OCI-LY7 (cell line): Measurements from ENCODE around the gene ADGRG3. TPM values are rescaled to one million over a fixed set of nuclear protein-coding genes. Genes with fewer than 3 reads are reported as not detected.
"Not testable (repeated sequence)": the region's sequence is repeated elsewhere in the genome, so short reads cannot be mapped to it uniquely, and the experiment has no call there.

Experiments
- BruUV-seq: library from RNA; stranded (reverse); fragments of 400-500 nt; replicated peaks from 2 replicates; lab custom pipeline; 2021; lab: Mats Ljungman, UMichigan
- CTCF ChIA-PET: fragments of 300-600 bp; sonication (Branson Sonifier 250); formaldehyde crosslinking; loops from one replicate; lab custom pipeline; 2022; ENCODE audit warnings: antibody characterized with exemption; ENCODE audit not compliant: unreplicated experiment; lab: Charles Lee
- POLR2A ChIA-PET: fragments of 300-600 bp; sonication (Branson Sonifier 250); formaldehyde crosslinking; loops from one replicate; lab custom pipeline; 2022; ENCODE audit warnings: antibody characterized with exemption; lab: Charles Lee
- DNase-seq: peaks from one replicate; pipeline ENCODE4 v3.0.0-alpha.2; 2015; ENCODE audit warnings: low spot score
- H2AFZ ChIP-seq: fragments of 200-600 bp; sonication (generic), shearing (Covaris generic); 2 replicates; pipeline ENCODE4 v1.6.1; 2014; ENCODE audit warnings: mild to moderate bottlenecking, antibody characterized with exemption, low read length, moderate library complexity
- H3K27ac ChIP-seq: fragments of 200-600 bp; sonication (generic); 2 replicates; pipeline ENCODE4 v1.5.1; 2014; ENCODE audit warnings: mixed run types, low read depth, mild to moderate bottlenecking, moderate library complexity, low read length, inconsistent platforms; ENCODE audit not compliant: poor library complexity, severe bottlenecking
- H3K36me3 ChIP-seq: fragments of 200-600 bp; sonication (generic); 2 replicates; pipeline ENCODE4 v1.6.1; 2014; ENCODE audit warnings: mild to moderate bottlenecking, antibody characterized with exemption, low read length, moderate library complexity, mixed read lengths; ENCODE audit not compliant: insufficient read depth
- H3K4me1 ChIP-seq: fragments of 200-600 bp; sonication (generic); 2 replicates; pipeline ENCODE4 v1.5.1; 2014; ENCODE audit warnings: mild to moderate bottlenecking, low read length; ENCODE audit not compliant: insufficient read depth, poor library complexity, severe bottlenecking
- H3K4me2 ChIP-seq: fragments of 200-600 bp; sonication (generic); 2 replicates; pipeline ENCODE4 v1.6.1; 2014; ENCODE audit warnings: mild to moderate bottlenecking, low read length
- H3K4me3 ChIP-seq: fragments of 200-600 bp; sonication (generic); 2 replicates; pipeline ENCODE4 v1.5.1; 2014; ENCODE audit warnings: mild to moderate bottlenecking, low read depth, low read length; ENCODE audit not compliant: poor library complexity, severe bottlenecking
- H3K79me2 ChIP-seq: fragments of 200-600 bp; sonication (generic); 2 replicates; pipeline ENCODE4 v1.6.1; 2016; ENCODE audit warnings: low read depth, mild to moderate bottlenecking, low read length, moderate library complexity, mixed read lengths; ENCODE audit not compliant: insufficient read depth
- H3K9me2 ChIP-seq: fragments of 200-600 bp; sonication (generic); 2 replicates; pipeline ENCODE4 v1.6.1; 2016; ENCODE audit warnings: mild to moderate bottlenecking, low read length, mixed read lengths; ENCODE audit not compliant: insufficient read depth
- H3K9me3 ChIP-seq: fragments of 200-600 bp; sonication (generic); 2 replicates; pipeline ENCODE4 v1.6.1; 2014; ENCODE audit warnings: mild to moderate bottlenecking, mixed run types, low read length, mixed read lengths
- H4K20me1 ChIP-seq: fragments of 200-600 bp; sonication (generic); 2 replicates; pipeline ENCODE4 v1.6.1; 2014; ENCODE audit warnings: mild to moderate bottlenecking, antibody characterized with exemption, low read length, moderate library complexity, mixed read lengths; ENCODE audit not compliant: insufficient read depth
- EZH2phosphoT487 ChIP-seq: fragments of 200-600 bp; sonication (generic); IDR thresholded peaks from 2 replicates; pipeline ENCODE4 v1.6.1; 2018; ENCODE audit warnings: low read depth, borderline replicate concordance, mild to moderate bottlenecking, mixed run types, antibody characterized with exemption, low read length, moderate library complexity, mixed read lengths
- intact Hi-C: fragments of 100-400 bp; cut with micrococcal nuclease; formaldehyde crosslinking; loops from one replicate; pipeline ENCODE4 v1.10.0; 2022; ENCODE audit not compliant: unreplicated experiment
- total RNA-seq, 2 experiments: library from RNA; depleted of rRNA in 1 of 2; stranded (reverse); fragments of >200 nt in 1 of 2; shearing (Covaris generic) in 1 of 2; gene quantifications; 2 replicates each; pipeline ENCODE4 v1.2.3, GENCODE V29; 2014 to 2022
- TF ChIP-seq, protein P1 (sequence below): fragments of 200-600 bp; sonication (generic); conservative IDR thresholded peaks from 2 replicates; pipeline ENCODE4 v1.5.1; 2014; ENCODE audit warnings: mild to moderate bottlenecking, antibody characterized with exemption, low read length, moderate library complexity, mixed read lengths

The ADGRG3 gene
- total RNA-seq, 2 experiments from 2014 or later: not detected

DNA sequence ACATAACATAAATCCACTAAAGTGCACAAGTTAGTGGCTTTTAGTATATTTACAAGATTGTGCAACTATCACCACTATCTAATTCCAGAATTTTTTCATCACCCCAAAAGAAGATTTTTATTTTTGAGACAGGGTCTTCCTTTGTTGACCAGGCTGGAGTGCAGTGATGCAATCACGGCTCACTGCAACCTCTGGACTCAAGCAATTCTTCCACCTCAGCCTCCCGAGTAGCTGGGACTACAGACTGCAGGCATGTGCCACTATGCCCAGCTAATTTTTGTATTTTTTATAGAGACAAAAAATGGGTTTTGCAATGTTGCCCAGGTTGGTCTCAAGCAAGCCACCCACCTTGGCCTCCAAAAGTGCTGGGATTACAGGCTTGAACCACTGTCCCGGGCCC is 41.6 kb downstream of the ADGRG3 start:
- Histone ChIP-seq H3K4me3 (no peak overlapping the region), H4K20me1 (no peaks in the 10 kb centered on the region), H3K79me2 (no peaks in the 10 kb centered on the region), H3K36me3 (no peaks in the 10 kb centered on the region), H3K9me3 (no peaks in the 10 kb centered on the region), H2AFZ (no peak overlapping the region), H3K4me1 (no peaks in the 10 kb centered on the region), H3K9me2 (no peaks in the 10 kb centered on the region), H3K4me2 (no peak overlapping the region), H3K27ac (no peak overlapping the region)
- intact Hi-C loops: no loop called here
- no peak for DNase-seq
- ChIA-PET CTCF (no interaction called here), POLR2A (interaction anchor here (0.7 to 0.8 kb wide), 2 partner anchors 9 to 397 kb away, joined by 3 read pairs; no protein-coding TSS in a partner anchor)
- TF ChIP-seq EZH2phosphoT487: no peak
- TF ChIP-seq, protein P1, sequence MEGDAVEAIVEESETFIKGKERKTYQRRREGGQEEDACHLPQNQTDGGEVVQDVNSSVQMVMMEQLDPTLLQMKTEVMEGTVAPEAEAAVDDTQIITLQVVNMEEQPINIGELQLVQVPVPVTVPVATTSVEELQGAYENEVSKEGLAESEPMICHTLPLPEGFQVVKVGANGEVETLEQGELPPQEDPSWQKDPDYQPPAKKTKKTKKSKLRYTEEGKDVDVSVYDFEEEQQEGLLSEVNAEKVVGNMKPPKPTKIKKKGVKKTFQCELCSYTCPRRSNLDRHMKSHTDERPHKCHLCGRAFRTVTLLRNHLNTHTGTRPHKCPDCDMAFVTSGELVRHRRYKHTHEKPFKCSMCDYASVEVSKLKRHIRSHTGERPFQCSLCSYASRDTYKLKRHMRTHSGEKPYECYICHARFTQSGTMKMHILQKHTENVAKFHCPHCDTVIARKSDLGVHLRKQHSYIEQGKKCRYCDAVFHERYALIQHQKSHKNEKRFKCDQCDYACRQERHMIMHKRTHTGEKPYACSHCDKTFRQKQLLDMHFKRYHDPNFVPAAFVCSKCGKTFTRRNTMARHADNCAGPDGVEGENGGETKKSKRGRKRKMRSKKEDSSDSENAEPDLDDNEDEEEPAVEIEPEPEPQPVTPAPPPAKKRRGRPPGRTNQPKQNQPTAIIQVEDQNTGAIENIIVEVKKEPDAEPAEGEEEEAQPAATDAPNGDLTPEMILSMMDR: no peak
- no TSS peak for BruUV-seq

DNA sequence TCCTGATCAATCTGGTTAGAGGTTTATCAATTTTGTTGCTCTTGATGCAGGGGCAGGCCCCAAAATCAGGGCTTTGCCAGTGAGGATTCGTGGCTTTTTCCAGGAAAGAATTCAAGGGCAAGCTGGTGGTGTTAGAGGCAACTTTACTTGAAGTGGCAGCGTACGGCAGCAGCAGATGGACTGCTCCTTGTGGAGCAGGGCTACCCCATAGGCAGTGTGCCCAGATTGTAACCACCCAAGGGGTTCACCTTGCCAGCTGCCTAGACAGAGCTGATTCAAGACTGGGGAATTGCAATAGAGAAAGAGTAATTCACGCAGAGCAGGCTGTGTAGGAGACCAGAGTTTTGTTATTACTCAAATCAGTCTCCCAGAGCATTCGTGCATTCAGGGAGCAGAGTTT is 43.2 kb downstream of the ADGRG3 start:
- CTCF ChIA-PET: no interaction called here
- POLR2A ChIA-PET: no interaction called here
- Histone ChIP-seq H3K4me3 (no peak overlapping the region), H3K9me3 (no peaks in the 10 kb centered on the region), H3K27ac (no peak overlapping the region), H3K9me2 (no peaks in the 10 kb centered on the region), H3K4me1 (no peaks in the 10 kb centered on the region), H4K20me1 (no peaks in the 10 kb centered on the region), H3K4me2 (no peak overlapping the region), H2AFZ (no peak overlapping the region), H3K36me3 (no peaks in the 10 kb centered on the region), H3K79me2 (no peaks in the 10 kb centered on the region)
- TF ChIP-seq, protein P1: no peak
- TF ChIP-seq EZH2phosphoT487: no peak
- DNase-seq: no peak
- intact Hi-C loops: no loop called here
- no TSS peak for BruUV-seq

DNA sequence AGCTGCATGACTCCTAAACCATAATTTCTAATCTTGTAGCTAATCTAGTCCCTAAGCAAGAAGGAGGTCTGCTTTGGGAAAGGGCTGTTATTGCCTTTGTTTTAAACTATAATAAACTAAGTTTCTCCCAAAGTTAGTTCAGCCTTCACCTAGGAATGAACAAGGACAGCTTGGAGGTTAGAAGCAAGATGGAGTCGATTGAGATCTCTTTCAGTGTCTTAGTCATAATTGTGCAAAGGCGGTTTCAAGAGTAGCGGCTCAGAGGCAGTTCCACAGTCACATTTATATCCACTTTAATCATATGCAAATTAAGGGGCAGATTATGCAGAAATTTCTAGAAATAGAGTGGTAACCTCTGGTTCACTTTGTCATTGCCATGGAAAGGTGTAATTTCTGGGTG is 43.9 kb downstream of the ADGRG3 start:
- BruUV-seq: no TSS peak
- H3K27ac ChIP-seq: no peak overlapping the region
- no peak overlapping the region for H2AFZ ChIP-seq
- H3K4me2 ChIP-seq: no peak overlapping the region
- CTCF ChIA-PET: no interaction called here
- no peaks in the 10 kb centered on the region for H3K4me1 ChIP-seq
- POLR2A ChIA-PET: no interaction called here
- no peaks in the 10 kb centered on the region for H3K9me3 ChIP-seq
- intact Hi-C loops: no loop called here
- no peaks in the 10 kb centered on the region for H3K79me2 ChIP-seq
- H3K9me2 ChIP-seq: no peaks in the 10 kb centered on the region
- no peaks in the 10 kb centered on the region for H3K36me3 ChIP-seq
- no peak overlapping the region for H3K4me3 ChIP-seq
- H4K20me1 ChIP-seq: no peaks in the 10 kb centered on the region
- DNase-seq: no peak
- TF ChIP-seq, protein P1: no peak
- no peak for TF ChIP-seq EZH2phosphoT487

DNA sequence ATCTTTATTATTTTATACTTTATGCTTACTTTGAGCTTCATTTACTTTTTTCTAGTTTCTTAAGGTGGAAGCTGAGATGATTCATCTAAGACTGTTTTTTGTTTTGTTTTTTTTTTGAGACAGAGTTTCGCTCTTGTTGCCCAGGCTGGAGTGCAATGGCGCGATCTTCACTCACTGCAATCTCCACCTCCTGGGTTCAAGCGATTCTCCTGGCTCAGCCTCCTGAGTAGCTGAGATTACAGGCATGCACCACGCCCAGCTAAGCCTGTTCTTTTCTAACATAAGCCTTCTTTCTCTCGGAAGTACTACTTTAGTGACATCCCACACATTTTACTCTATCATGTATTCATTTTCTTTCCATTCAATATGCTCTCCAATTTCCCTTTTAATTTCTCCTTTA is 44.5 kb downstream of the ADGRG3 start:
- H3K4me2 ChIP-seq, H3K9me2 ChIP-seq, BruUV-seq, H3K79me2 ChIP-seq, H3K36me3 ChIP-seq, CTCF ChIA-PET, H3K4me3 ChIP-seq, H3K4me1 ChIP-seq, DNase-seq, intact Hi-C loops, H3K27ac ChIP-seq, H4K20me1 ChIP-seq, H3K9me3 ChIP-seq, H2AFZ ChIP-seq, POLR2A ChIA-PET: not testable (repeated sequence)
